A673 (cell line): ENCODE results near the gene ANKRD66. TPM values are rescaled to one million over a fixed set of nuclear protein-coding genes. Genes with fewer than 3 reads are reported as not detected.

ENCODE experiments used
- BruUV-seq: library from RNA; stranded (reverse); fragments of 400-500 nt; replicated peaks from 2 replicates; lab custom pipeline; 2021; lab: Mats Ljungman, UMichigan
- CTCF ChIA-PET: fragments of 300-600 bp; sonication (Branson Sonifier 250); formaldehyde crosslinking; loops from one replicate; lab custom pipeline; 2022; ENCODE audit warnings: antibody characterized with exemption; lab: Charles Lee
- POLR2A ChIA-PET: fragments of 300-600 bp; sonication (Branson Sonifier 250); formaldehyde crosslinking; loops from one replicate; lab custom pipeline; 2022; ENCODE audit warnings: antibody characterized with exemption; ENCODE audit not compliant: low non-redundant PET; lab: Charles Lee
- DNase-seq: peaks from one replicate; pipeline ENCODE4 v3.0.0-alpha.2; 2015; ENCODE audit warnings: low spot score
- H3K27ac ChIP-seq: fragments of 200-600 bp; sonication (generic); 2 replicates; pipeline ENCODE4 v1.5.1; 2016; ENCODE audit warnings: mixed run types, low read depth, mild to moderate bottlenecking, mixed read lengths, antibody characterized with exemption, low read length; ENCODE audit not compliant: poor library complexity, severe bottlenecking
- H3K27me3 ChIP-seq: fragments of 200-600 bp; sonication (generic); replicated peaks from 2 replicates; pipeline ENCODE4 v1.6.1; 2017; ENCODE audit warnings: mixed run types, low read depth, mild to moderate bottlenecking, mixed read lengths, antibody characterized with exemption, low read length; ENCODE audit not compliant: insufficient read depth, poor library complexity
- H3K36me3 ChIP-seq: fragments of 200-600 bp; sonication (generic); 2 replicates; pipeline ENCODE4 v1.6.1; 2016; ENCODE audit warnings: mixed run types, mild to moderate bottlenecking, mixed read lengths, antibody characterized with exemption, low read length; ENCODE audit not compliant: insufficient read depth, poor library complexity, severe bottlenecking
- H3K4me1 ChIP-seq: fragments of 200-600 bp; sonication (generic); 2 replicates; pipeline ENCODE4 v1.6.1; 2017; ENCODE audit warnings: mixed run types, mild to moderate bottlenecking, mixed read lengths, antibody characterized with exemption, low read length; ENCODE audit not compliant: insufficient read depth, poor library complexity, severe bottlenecking
- H3K4me3 ChIP-seq: fragments of 200-600 bp; sonication (generic); 2 replicates; pipeline ENCODE4 v1.5.1; 2016; ENCODE audit warnings: low read depth, mixed run types, mild to moderate bottlenecking, mixed read lengths, low read length; ENCODE audit not compliant: poor library complexity, severe bottlenecking
- H3K9me3 ChIP-seq: fragments of 200-600 bp; sonication (generic); 2 replicates; pipeline ENCODE4 v1.6.1; 2016; ENCODE audit warnings: mixed run types, low read depth, mild to moderate bottlenecking, mixed read lengths, antibody characterized with exemption, low read length; ENCODE audit not compliant: poor library complexity, severe bottlenecking
- CTCF ChIP-seq: fragments of 300-800, 200-600 bp; sonication (generic); conservative IDR thresholded peaks from 2 replicates; pipeline ENCODE4 v1.5.1; 2017; ENCODE audit warnings: low read depth, mild to moderate bottlenecking, antibody characterized with exemption, low read length, moderate library complexity, mixed read lengths
- EZH2 ChIP-seq: fragments of 200-600 bp; sonication (generic); IDR thresholded peaks from 2 replicates; pipeline ENCODE4 v1.6.1; 2017; ENCODE audit warnings: borderline replicate concordance, low read depth, mild to moderate bottlenecking, mixed read lengths, antibody characterized with exemption, low read length; ENCODE audit not compliant: poor library complexity, severe bottlenecking
- intact Hi-C: fragments of 100-400 bp; cut with micrococcal nuclease; formaldehyde crosslinking; loops from one replicate; pipeline ENCODE4 v1.10.0; 2022; ENCODE audit not compliant: unreplicated experiment
- total RNA-seq: library from RNA; stranded (reverse); gene quantifications from 2 replicates; pipeline ENCODE4 v1.2.3, GENCODE V29; 2021

Gene ANKRD66
- total RNA-seq, 1 experiment from 2014 or later, result not detected

- no peaks in the 10 kb centered on the region for H3K4me1 ChIP-seq
- H3K27me3 ChIP-seq, result peaks cover 7% of the 10 kb centered on the region
- POLR2A ChIA-PET, result no interaction called here
- TF ChIP-seq EZH2 (no peak), CTCF (no peak)
- no peaks in the 10 kb centered on the region for H3K9me3 ChIP-seq
- no TSS peak for BruUV-seq
- DNase-seq, result no peak
- CTCF ChIA-PET, result no interaction called here
- H3K36me3 ChIP-seq, result no peaks in the 10 kb centered on the region
- intact Hi-C loops, result no loop called here
- H3K27ac ChIP-seq, result no peak overlapping the region
- no peak overlapping the region for H3K4me3 ChIP-seq
Measured at GRCh38 chr6:46796848-46797580, 50.3 kb downstream of the ANKRD66 start.

- no peaks in the 10 kb centered on the region for H3K36me3 ChIP-seq
- intact Hi-C loops, result no loop called here
- POLR2A ChIA-PET, result no interaction called here
- H3K4me1 ChIP-seq, result no peaks in the 10 kb centered on the region
- no peaks in the 10 kb centered on the region for H3K9me3 ChIP-seq
- TF ChIP-seq CTCF (no peak), EZH2 (no peak)
- H3K27me3 ChIP-seq, result peaks cover 22% of the 10 kb centered on the region
- no peak for DNase-seq
- H3K27ac ChIP-seq, result no peak overlapping the region
- no TSS peak for BruUV-seq
- no peak overlapping the region for H3K4me3 ChIP-seq
- CTCF ChIA-PET, result no interaction called here
Measured at GRCh38 chr6:46799657-46800056, 52.9 kb downstream of the ANKRD66 start.

- DNase-seq, result no peak
- H3K4me1 ChIP-seq, result no peaks in the 10 kb centered on the region
- intact Hi-C loops, result no loop called here
- TF ChIP-seq CTCF, result no peak
- H3K9me3 ChIP-seq, result no peaks in the 10 kb centered on the region
- no TSS peak for BruUV-seq
- H3K36me3 ChIP-seq, result no peaks in the 10 kb centered on the region
- ChIA-PET CTCF (no interaction called here), POLR2A (no interaction called here)
- peaks cover 46% of the 10 kb centered on the region for H3K27me3 ChIP-seq
- no peak overlapping the region for H3K4me3 ChIP-seq
- no peak overlapping the region for H3K27ac ChIP-seq
Measured at GRCh38 chr6:46808806-46809205, 62.1 kb downstream of the ANKRD66 start.

Other genes with a start within 250 kb of the ANKRD66 start
- 0.17 TPM in 1 of 2 replicates, not detected in the other for gene CYP39A1, start 94.1 kb upstream of the ANKRD66 start, total RNA-seq
- 0.45 and 0.52 TPM in 2 replicates for gene SLC25A27, start 94.0 kb upstream of the ANKRD66 start, total RNA-seq
- gene TDRD6, start 59.0 kb upstream of the ANKRD66 start, total RNA-seq, result not detected in 2 replicates
- gene PLA2G7, start 11.6 kb upstream of the ANKRD66 start, total RNA-seq, result not detected in 2 replicates
- not detected in 2 replicates for gene MEP1A, start 46.5 kb downstream of the ANKRD66 start, total RNA-seq
- 0.31 and 0.34 TPM in 2 replicates for gene ADGRF5, start 175.0 kb downstream of the ANKRD66 start, total RNA-seq